C4-2B (cell line): ENCODE results near the gene OR11A1.

Experiments
- CTCF ChIP-seq: fragments of 450-650 bp; conservative IDR thresholded peaks from 2 replicates; pipeline ENCODE4 v1.5.1; 2017; ENCODE audit warnings: mild to moderate bottlenecking
- ZFX ChIP-seq: fragments of 450-650 bp; IDR thresholded peaks from 2 replicates; pipeline ENCODE4 v1.6.1; 2017

- TF ChIP-seq CTCF (no peak), ZFX (no peak)
Measured at GRCh38 chr6:29483186-29483585, 26.3 kb upstream of the OR11A1 start.
